OCI-LY7 (cell line): ENCODE data around the gene EIF1B. TPM values are rescaled to one million over a fixed set of nuclear protein-coding genes. Genes with fewer than 3 reads are reported as not detected.
A peak's percentile ranks its signal among the peaks of the same experiment; 100 is the strongest.

ENCODE experiments used
- Bru-seq: library from RNA; stranded (reverse); fragments of 400-500 nt; gene quantifications from one replicate; lab custom pipeline; 2021; lab: Mats Ljungman, UMichigan
- BruChase-seq, 2 experiments: library from RNA; stranded (reverse); fragments of 400-500 nt; gene quantifications; one replicate each; lab custom pipeline; 2021; lab: Mats Ljungman, UMichigan
- BruUV-seq: library from RNA; stranded (reverse); fragments of 400-500 nt; replicated peaks from 2 replicates; lab custom pipeline; 2021; lab: Mats Ljungman, UMichigan
- CTCF ChIA-PET: fragments of 300-600 bp; sonication (Branson Sonifier 250); formaldehyde crosslinking; loops from one replicate; lab custom pipeline; 2022; ENCODE audit warnings: antibody characterized with exemption; ENCODE audit not compliant: unreplicated experiment; lab: Charles Lee
- POLR2A ChIA-PET: fragments of 300-600 bp; sonication (Branson Sonifier 250); formaldehyde crosslinking; loops from one replicate; lab custom pipeline; 2022; ENCODE audit warnings: antibody characterized with exemption; lab: Charles Lee
- DNase-seq: peaks from one replicate; pipeline ENCODE4 v3.0.0-alpha.2; 2015; ENCODE audit warnings: low spot score
- H2AFZ ChIP-seq: fragments of 200-600 bp; sonication (generic), shearing (Covaris generic); 2 replicates; pipeline ENCODE4 v1.6.1; 2014; ENCODE audit warnings: mild to moderate bottlenecking, antibody characterized with exemption, low read length, moderate library complexity
- H3K27ac ChIP-seq: fragments of 200-600 bp; sonication (generic); 2 replicates; pipeline ENCODE4 v1.5.1; 2014; ENCODE audit warnings: mixed run types, low read depth, mild to moderate bottlenecking, moderate library complexity, low read length, inconsistent platforms; ENCODE audit not compliant: poor library complexity, severe bottlenecking
- H3K36me3 ChIP-seq: fragments of 200-600 bp; sonication (generic); 2 replicates; pipeline ENCODE4 v1.6.1; 2014; ENCODE audit warnings: mild to moderate bottlenecking, antibody characterized with exemption, low read length, moderate library complexity, mixed read lengths; ENCODE audit not compliant: insufficient read depth
- H3K4me1 ChIP-seq: fragments of 200-600 bp; sonication (generic); 2 replicates; pipeline ENCODE4 v1.5.1; 2014; ENCODE audit warnings: mild to moderate bottlenecking, low read length; ENCODE audit not compliant: insufficient read depth, poor library complexity, severe bottlenecking
- H3K4me2 ChIP-seq: fragments of 200-600 bp; sonication (generic); 2 replicates; pipeline ENCODE4 v1.6.1; 2014; ENCODE audit warnings: mild to moderate bottlenecking, low read length
- H3K4me3 ChIP-seq: fragments of 200-600 bp; sonication (generic); 2 replicates; pipeline ENCODE4 v1.5.1; 2014; ENCODE audit warnings: mild to moderate bottlenecking, low read depth, low read length; ENCODE audit not compliant: poor library complexity, severe bottlenecking
- H3K79me2 ChIP-seq: fragments of 200-600 bp; sonication (generic); 2 replicates; pipeline ENCODE4 v1.6.1; 2016; ENCODE audit warnings: low read depth, mild to moderate bottlenecking, low read length, moderate library complexity, mixed read lengths; ENCODE audit not compliant: insufficient read depth
- H3K9me2 ChIP-seq: fragments of 200-600 bp; sonication (generic); 2 replicates; pipeline ENCODE4 v1.6.1; 2016; ENCODE audit warnings: mild to moderate bottlenecking, low read length, mixed read lengths; ENCODE audit not compliant: insufficient read depth
- H3K9me3 ChIP-seq: fragments of 200-600 bp; sonication (generic); 2 replicates; pipeline ENCODE4 v1.6.1; 2014; ENCODE audit warnings: mild to moderate bottlenecking, mixed run types, low read length, mixed read lengths
- H4K20me1 ChIP-seq: fragments of 200-600 bp; sonication (generic); 2 replicates; pipeline ENCODE4 v1.6.1; 2014; ENCODE audit warnings: mild to moderate bottlenecking, antibody characterized with exemption, low read length, moderate library complexity, mixed read lengths; ENCODE audit not compliant: insufficient read depth
- EZH2phosphoT487 ChIP-seq: fragments of 200-600 bp; sonication (generic); IDR thresholded peaks from 2 replicates; pipeline ENCODE4 v1.6.1; 2018; ENCODE audit warnings: low read depth, borderline replicate concordance, mild to moderate bottlenecking, mixed run types, antibody characterized with exemption, low read length, moderate library complexity, mixed read lengths
- intact Hi-C: fragments of 100-400 bp; cut with micrococcal nuclease; formaldehyde crosslinking; loops from one replicate; pipeline ENCODE4 v1.10.0; 2022; ENCODE audit not compliant: unreplicated experiment
- long read RNA-seq: library from polyadenylated mRNA; stranded (forward); transcript quantifications from one replicate; pipeline ENCODE4 v2.0.0, GENCODE V29; 2022
- total RNA-seq, 2 experiments: library from RNA; depleted of rRNA in 1 of 2; stranded (reverse); fragments of >200 nt in 1 of 2; shearing (Covaris generic) in 1 of 2; gene quantifications; 2 replicates each; pipeline ENCODE4 v1.2.3, GENCODE V29; 2014 to 2022
- TF ChIP-seq, protein P1 (sequence below): fragments of 200-600 bp; sonication (generic); conservative IDR thresholded peaks from 2 replicates; pipeline ENCODE4 v1.5.1; 2014; ENCODE audit warnings: mild to moderate bottlenecking, antibody characterized with exemption, low read length, moderate library complexity, mixed read lengths

The EIF1B gene
- 14.0 and 14.5 TPM in 2 replicates for total RNA-seq (2014; rRNA removed; shearing (Covaris generic))
- 65.0 and 71.0 TPM in 2 replicates for total RNA-seq (2022)
- percentile 97 among the genes with signal in this experiment for Bru-seq, nascent RNA
- percentile 97 among the genes with signal in this experiment for BruChase-seq, experiment 1, labeled RNA remaining after a 6-hour chase
- percentile 98 among the genes with signal in this experiment for BruChase-seq, experiment 2, labeled RNA remaining after a 2-hour chase
- long read RNA-seq, transcript EIF1B-201 (4 exons, 1,010 nt), result major isoform, 65 of 124 reads
- long read RNA-seq, partial matches to known transcripts, result 2 of 124 reads
- long read RNA-seq, other reads (novel, unspliced or antisense), result 55 of 124 reads

DNA sequence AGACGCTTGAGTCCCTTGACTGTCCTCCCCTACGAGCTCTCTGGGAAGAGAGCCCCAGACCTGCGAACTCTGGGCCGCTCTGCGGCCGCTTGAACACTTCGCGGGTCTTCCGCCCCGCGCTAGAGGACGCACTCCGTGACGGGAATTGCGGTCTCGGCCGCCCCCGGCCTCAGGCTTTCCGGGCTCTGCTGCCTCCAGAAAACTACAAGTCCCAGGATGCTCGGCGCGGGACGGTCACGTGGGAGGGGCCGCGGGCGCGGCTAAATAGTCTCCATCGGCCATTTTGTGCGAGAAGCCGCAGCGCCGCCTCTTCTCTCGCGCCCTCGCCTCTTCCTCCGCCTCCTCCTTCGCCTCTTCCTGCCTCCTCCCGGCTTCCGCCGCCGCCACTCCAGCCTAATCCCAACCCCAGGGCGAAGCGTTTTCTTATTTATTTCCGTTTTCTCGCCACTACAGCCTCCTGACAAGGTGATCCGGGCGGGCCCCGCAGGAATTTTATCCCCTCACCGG is at the start of gene EIF1B:
Gene EIF1B, plus strand, starts transcription at position 290 of the 507 bp plus-strand sequence. CDS start 235 bp downstream, outside the sequence.
- Histone ChIP-seq H3K4me1 (peaks cover 36% of the 10 kb centered on the region), H3K9me3 (no peaks in the 10 kb centered on the region), H3K27ac (peak within 1 kb of the TSS; percentile 50), H2AFZ (peak within 1 kb of the TSS; percentile 98), H4K20me1 (peaks cover 5% of the 10 kb centered on the region; the same call in 1 of the 2 replicates), H3K4me2 (peak within 1 kb of the TSS; percentile 79), H3K79me2 (peaks cover 29% of the 10 kb centered on the region), H3K4me3 (peak within 1 kb of the TSS; percentile 76), H3K9me2 (no peaks in the 10 kb centered on the region), H3K36me3 (peaks cover 38% of the 10 kb centered on the region)
- intact Hi-C loops, result loop anchor here (2.0 to 5.0 kb wide), 2 partner anchors 143 to 218 kb away; no protein-coding TSS in a partner anchor
- DNase-seq, result peak; percentile 97
- no peak for TF ChIP-seq EZH2phosphoT487
- TF ChIP-seq, protein P1, sequence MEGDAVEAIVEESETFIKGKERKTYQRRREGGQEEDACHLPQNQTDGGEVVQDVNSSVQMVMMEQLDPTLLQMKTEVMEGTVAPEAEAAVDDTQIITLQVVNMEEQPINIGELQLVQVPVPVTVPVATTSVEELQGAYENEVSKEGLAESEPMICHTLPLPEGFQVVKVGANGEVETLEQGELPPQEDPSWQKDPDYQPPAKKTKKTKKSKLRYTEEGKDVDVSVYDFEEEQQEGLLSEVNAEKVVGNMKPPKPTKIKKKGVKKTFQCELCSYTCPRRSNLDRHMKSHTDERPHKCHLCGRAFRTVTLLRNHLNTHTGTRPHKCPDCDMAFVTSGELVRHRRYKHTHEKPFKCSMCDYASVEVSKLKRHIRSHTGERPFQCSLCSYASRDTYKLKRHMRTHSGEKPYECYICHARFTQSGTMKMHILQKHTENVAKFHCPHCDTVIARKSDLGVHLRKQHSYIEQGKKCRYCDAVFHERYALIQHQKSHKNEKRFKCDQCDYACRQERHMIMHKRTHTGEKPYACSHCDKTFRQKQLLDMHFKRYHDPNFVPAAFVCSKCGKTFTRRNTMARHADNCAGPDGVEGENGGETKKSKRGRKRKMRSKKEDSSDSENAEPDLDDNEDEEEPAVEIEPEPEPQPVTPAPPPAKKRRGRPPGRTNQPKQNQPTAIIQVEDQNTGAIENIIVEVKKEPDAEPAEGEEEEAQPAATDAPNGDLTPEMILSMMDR, result peak; percentile 86
- ChIA-PET POLR2A (interaction anchor here (0.6 to 2.2 kb wide), 4 partner anchors 8 to 215 kb away, joined by 4 to 8 read pairs (median 5); partner anchors contain the start of genes RPL14 and ZNF621), CTCF (interaction anchor here (1.0 to 1.1 kb wide), 2 partner anchors 18 to 114 kb away, joined by 3 read pairs; no protein-coding TSS in a partner anchor)
- no TSS peak for BruUV-seq

DNA sequence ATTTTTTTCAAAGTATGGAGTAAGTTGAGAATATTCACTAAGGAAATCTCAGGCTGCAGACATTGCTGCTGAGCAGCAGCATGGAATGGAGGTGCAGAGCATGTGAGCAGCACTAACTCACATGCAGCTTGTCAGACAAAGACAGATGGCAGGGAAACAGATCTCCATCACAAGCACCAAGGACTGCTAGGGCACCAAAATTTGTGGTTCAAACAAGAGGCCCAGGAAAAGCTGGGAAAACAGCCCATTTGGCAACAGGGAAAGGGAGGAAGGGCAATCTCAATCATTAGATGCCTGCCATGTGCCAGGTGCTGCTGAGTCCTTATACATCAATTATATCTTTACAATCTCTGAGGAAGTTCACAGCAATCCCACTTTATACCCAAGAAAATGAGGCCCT is 47.2 kb upstream of the EIF1B start:
- no peaks in the 10 kb centered on the region for H3K9me3 ChIP-seq
- intact Hi-C loops, result no loop called here
- no peak overlapping the region for H3K4me3 ChIP-seq
- TF ChIP-seq, protein P1, result no peak
- TF ChIP-seq EZH2phosphoT487, result no peak
- H4K20me1 ChIP-seq, result no peaks in the 10 kb centered on the region
- no TSS peak for BruUV-seq
- no peak overlapping the region for H2AFZ ChIP-seq
- CTCF ChIA-PET, result no interaction called here
- no peaks in the 10 kb centered on the region for H3K4me1 ChIP-seq
- H3K9me2 ChIP-seq, result no peaks in the 10 kb centered on the region
- POLR2A ChIA-PET, result interaction anchor here (0.6 to 1.3 kb wide), 3 partner anchors 9 to 60 kb away, joined by 3 to 5 read pairs (median 3); no protein-coding TSS in a partner anchor
- DNase-seq, result no peak
- no peaks in the 10 kb centered on the region for H3K36me3 ChIP-seq
- H3K27ac ChIP-seq, result no peak overlapping the region
- no peak overlapping the region for H3K4me2 ChIP-seq
- no peaks in the 10 kb centered on the region for H3K79me2 ChIP-seq

DNA sequence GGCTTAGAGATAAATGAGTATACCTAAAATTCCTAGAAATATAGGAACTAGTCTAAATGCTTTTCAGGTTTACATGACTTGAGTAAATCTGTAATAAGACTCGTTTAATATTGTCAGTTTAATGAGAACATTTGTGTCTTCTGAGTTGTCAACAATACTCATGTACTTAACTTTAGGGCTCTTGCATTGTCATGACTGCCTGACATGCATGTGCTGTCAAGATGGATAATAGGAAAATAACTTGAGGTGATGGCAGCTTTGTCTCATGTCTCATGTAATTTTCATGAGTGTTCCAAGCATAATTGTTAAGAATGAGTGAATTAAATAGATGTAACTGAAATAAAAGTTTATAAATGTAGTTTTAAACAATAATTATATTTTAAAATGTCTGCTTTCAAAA is 45.1 kb upstream of the EIF1B start:
- BruUV-seq, result no TSS peak
- TF ChIP-seq, protein P1, result no peak
- TF ChIP-seq EZH2phosphoT487, result no peak
- Histone ChIP-seq H3K9me2 (no peaks in the 10 kb centered on the region), H3K36me3 (no peaks in the 10 kb centered on the region), H4K20me1 (no peaks in the 10 kb centered on the region), H3K27ac (no peak overlapping the region), H3K4me3 (no peak overlapping the region), H3K79me2 (no peaks in the 10 kb centered on the region), H3K4me1 (no peaks in the 10 kb centered on the region), H3K4me2 (no peak overlapping the region), H2AFZ (no peak overlapping the region), H3K9me3 (no peaks in the 10 kb centered on the region)
- intact Hi-C loops, result no loop called here
- ChIA-PET POLR2A (no interaction called here), CTCF (no interaction called here)
- DNase-seq, result no peak
